Measurements from ENCODE around the gene TNFAIP8L2. TPM values are rescaled to one million over a fixed set of nuclear protein-coding genes. Genes with fewer than 3 reads are reported as not detected.

TNFAIP8L2 gene
- total and polyA plus RNA-seq, 2 of the 8 experiments (the other 6 are each of a cell fraction or from before 2014, with no cell fraction given), result not detected

GRCh38 chr1:151134396-151134795 lies 22.1 kb upstream of the TNFAIP8L2 start:
- CTCF ChIA-PET (ENCODE audit: partially characterized antibody), result interaction anchor here (0.9 to 7.9 kb wide), 10 partner anchors 8 to 110 kb away, joined by 3 to 94 read pairs (median 4); partner anchors contain the start of genes TMOD4 and TNFAIP8L2
- Histone ChIP-seq H3K27me3 (replicated peaks in 1 of 4; ENCODE audit: control insufficient read depth in 3 of 4, extremely low read depth in 1 of 4, insufficient read depth in 3 of 4, low read length in 3 of 4) (peaks cover 0 to 28% (median 20%) of the 10 kb centered on the region in 4 experiments; a peak in 5 of 7 replicates), H3K4me2 (ENCODE audit: insufficient read depth in 1 of 2, low read depth in 2 of 2, low read length in 2 of 2) (no peak overlapping the region; a peak in 1 of 4 replicates), H2AFZ (ENCODE audit: low read length) (no peak overlapping the region), H3K9me3 (ENCODE audit: insufficient read depth in 2 of 2, low read depth in 1 of 2, low read length in 1 of 2) (no peaks in the 10 kb centered on the region), H4K91ac (replicated peaks; ENCODE audit: insufficient read length, low read length) (no peak overlapping the region), H3K18ac (ENCODE audit: extremely low read depth, low read length) (no peak overlapping the region), H3K79me2 (ENCODE audit: control insufficient read depth in 1 of 2, insufficient read depth in 2 of 2, low read length in 2 of 2) (no peaks in the 10 kb centered on the region), H4K20me1 (replicated peaks in 1 of 2; ENCODE audit: control insufficient read depth in 1 of 2, insufficient read depth in 2 of 2, low read length in 2 of 2) (peaks cover 3 to 4% of the 10 kb centered on the region in 2 experiments), H2BK12ac (ENCODE audit: low read depth, low read length) (no peak overlapping the region), H4K8ac (ENCODE audit: extremely low read depth, insufficient read depth, low read length) (no peak overlapping the region), H2BK120ac (replicated peaks; ENCODE audit: low read depth, low read length) (no peak overlapping the region), H3K23ac (ENCODE audit: insufficient read length) (no peak overlapping the region), H4K5ac (ENCODE audit: insufficient read length, low read depth, low read length) (no peak overlapping the region), H2AK5ac (ENCODE audit: low read depth, low read length) (no peak overlapping the region), H3K4me3 (ENCODE audit: extremely low read depth in 1 of 4, insufficient read depth in 2 of 4, low read depth in 3 of 4, low read length in 4 of 4) (no peak overlapping the region), H3K4me1 (replicated peaks in 1 of 4; ENCODE audit: control insufficient read depth in 3 of 4, insufficient read depth in 4 of 4, low read length in 3 of 4) (peaks cover 0 to 12% (median 8%) of the 10 kb centered on the region in 4 experiments; a peak in 5 of 7 replicates), H3K56ac (replicated peaks; ENCODE audit: insufficient read length, low read depth, low read length) (no peak overlapping the region), H3K23me2 (ENCODE audit: low read depth, low read length) (peaks cover 15% of the 10 kb centered on the region), H3K27ac (ENCODE audit: low read depth, low read length) (no peak overlapping the region), H3K14ac (ENCODE audit: insufficient read length) (no peak overlapping the region), H3K36me3 (ENCODE audit: control insufficient read depth in 2 of 4, insufficient read depth in 4 of 4, low read length in 3 of 4) (peaks cover 0 to 10% (median 2%) of the 10 kb centered on the region in 4 experiments; a peak in 3 of 8 replicates), H3K9ac (replicated peaks in 1 of 4; ENCODE audit: extremely low read depth in 1 of 4, low read depth in 3 of 4, low read length in 3 of 4) (no peak overlapping the region; a peak in 1 of 7 replicates), H2BK20ac (ENCODE audit: low read length) (no peak overlapping the region), H3K79me1 (ENCODE audit: low read depth, low read length) (no peaks in the 10 kb centered on the region), H2BK5ac (ENCODE audit: low read depth, low read length) (no peak overlapping the region), H2BK15ac (ENCODE audit: low read length) (no peak overlapping the region), H3K4ac (replicated peaks; ENCODE audit: insufficient read length, low read depth, low read length) (no peak overlapping the region)
- DNase-seq (ENCODE audit: low read depth in 1 of 2, low spot score in 2 of 2), result no peak
- POLR2A ChIA-PET (ENCODE audit: partially characterized antibody), result interaction anchor here (0.6 to 9.8 kb wide), 6 partner anchors 9 to 96 kb away, joined by 3 to 124 read pairs (median 4); partner anchors contain the start of genes C1orf56, SEMA6C and VPS72
- 95% methylated on average over 3 of the region's 3 CpGs; no CpG with 5 or more reads in 1 of the 2 experiments for WGBS, 2 experiments (ENCODE audit: extremely low coverage in 1 of 2, insufficient coverage in 1 of 2, insufficient read length in 1 of 2, insufficient replicate concordance in 2 of 2, low coverage in 1 of 2, low lambda C conversion rate in 2 of 2, missing lambda C conversion rate in 1 of 2)
- FAIRE-seq, result no peak
- TF ChIP-seq MAX (IDR thresholded peaks at IDR 0.05) (no peak), EP300 (IDR thresholded peaks at IDR 0.05; ENCODE audit: borderline replicate concordance in 1 of 2, low read depth in 2 of 2, low read length in 2 of 2) (no peak), CEBPB (IDR thresholded peaks at IDR 0.05; ENCODE audit: low read depth, low read length) (no peak), SIX5 (IDR thresholded peaks at IDR 0.05; ENCODE audit: low read depth, low read length) (no peak), POLR2A (IDR thresholded peaks at IDR 0.05; ENCODE audit: control extremely low read depth in 1 of 2, low read depth in 2 of 2, low read length in 2 of 2) (no peak), RNF2 (IDR thresholded peaks at IDR 0.05; ENCODE audit: borderline replicate concordance, low read depth, low read length, missing control alignments, poor library complexity, severe bottlenecking) (no peak), SP4 (IDR thresholded peaks at IDR 0.05; ENCODE audit: low read length) (no peak), PHF8 (conservative IDR thresholded peaks at IDR 0.05; ENCODE audit: low read depth, low read length) (no peak), SUZ12 (IDR thresholded peaks at IDR 0.05; ENCODE audit: low read length) (no peak)

Data from H1 (cell line).